SKM-1 (cell line): ENCODE results near the gene REXO1.
A peak's percentile ranks its signal among the peaks of the same experiment; 100 is the strongest.
"Not testable (repeated sequence)": the region's sequence is repeated elsewhere in the genome, so short reads cannot be mapped to it uniquely, and the experiment has no call there.

Source experiments
- DNase-seq: peaks from one replicate; lab custom pipeline; 2025; ENCODE audit not compliant: unreplicated experiment; lab: John Stamatoyannopoulos, UW

REXO1 gene, protein sequence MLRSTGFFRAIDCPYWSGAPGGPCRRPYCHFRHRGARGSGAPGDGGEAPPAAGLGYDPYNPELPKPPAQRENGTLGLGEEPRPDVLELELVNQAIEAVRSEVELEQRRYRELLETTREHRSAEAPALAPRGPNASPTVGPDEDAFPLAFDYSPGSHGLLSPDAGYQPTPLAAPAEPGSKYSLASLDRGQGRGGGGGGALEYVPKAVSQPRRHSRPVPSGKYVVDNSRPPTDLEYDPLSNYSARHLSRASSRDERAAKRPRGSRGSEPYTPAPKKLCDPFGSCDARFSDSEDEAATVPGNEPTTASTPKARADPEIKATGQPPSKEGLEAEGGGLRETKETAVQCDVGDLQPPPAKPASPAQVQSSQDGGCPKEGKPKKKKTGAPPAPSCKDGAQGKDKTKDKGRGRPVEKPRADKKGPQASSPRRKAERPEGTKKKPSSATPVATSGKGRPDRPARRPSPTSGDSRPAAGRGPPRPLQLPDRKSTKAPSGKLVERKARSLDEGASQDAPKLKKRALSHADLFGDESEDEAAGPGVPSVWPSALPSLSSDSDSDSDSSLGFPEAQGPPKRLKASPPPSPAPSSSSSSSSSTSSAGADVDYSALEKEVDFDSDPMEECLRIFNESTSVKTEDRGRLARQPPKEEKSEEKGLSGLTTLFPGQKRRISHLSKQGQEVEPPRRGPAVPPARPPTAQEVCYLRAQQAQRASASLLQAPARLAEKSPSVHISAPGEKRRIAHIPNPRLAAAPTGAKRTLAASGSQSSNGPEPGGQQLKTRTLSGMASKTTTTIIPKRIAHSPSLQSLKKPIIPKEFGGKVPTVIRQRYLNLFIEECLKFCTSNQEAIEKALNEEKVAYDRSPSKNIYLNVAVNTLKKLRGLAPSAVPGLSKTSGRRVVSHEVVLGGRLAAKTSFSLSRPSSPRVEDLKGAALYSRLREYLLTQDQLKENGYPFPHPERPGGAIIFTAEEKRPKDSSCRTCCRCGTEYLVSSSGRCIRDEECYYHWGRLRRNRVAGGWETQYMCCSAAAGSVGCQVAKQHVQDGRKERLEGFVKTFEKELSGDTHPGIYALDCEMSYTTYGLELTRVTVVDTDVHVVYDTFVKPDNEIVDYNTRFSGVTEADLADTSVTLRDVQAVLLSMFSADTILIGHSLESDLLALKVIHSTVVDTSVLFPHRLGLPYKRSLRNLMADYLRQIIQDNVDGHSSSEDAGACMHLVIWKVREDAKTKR

DNA sequence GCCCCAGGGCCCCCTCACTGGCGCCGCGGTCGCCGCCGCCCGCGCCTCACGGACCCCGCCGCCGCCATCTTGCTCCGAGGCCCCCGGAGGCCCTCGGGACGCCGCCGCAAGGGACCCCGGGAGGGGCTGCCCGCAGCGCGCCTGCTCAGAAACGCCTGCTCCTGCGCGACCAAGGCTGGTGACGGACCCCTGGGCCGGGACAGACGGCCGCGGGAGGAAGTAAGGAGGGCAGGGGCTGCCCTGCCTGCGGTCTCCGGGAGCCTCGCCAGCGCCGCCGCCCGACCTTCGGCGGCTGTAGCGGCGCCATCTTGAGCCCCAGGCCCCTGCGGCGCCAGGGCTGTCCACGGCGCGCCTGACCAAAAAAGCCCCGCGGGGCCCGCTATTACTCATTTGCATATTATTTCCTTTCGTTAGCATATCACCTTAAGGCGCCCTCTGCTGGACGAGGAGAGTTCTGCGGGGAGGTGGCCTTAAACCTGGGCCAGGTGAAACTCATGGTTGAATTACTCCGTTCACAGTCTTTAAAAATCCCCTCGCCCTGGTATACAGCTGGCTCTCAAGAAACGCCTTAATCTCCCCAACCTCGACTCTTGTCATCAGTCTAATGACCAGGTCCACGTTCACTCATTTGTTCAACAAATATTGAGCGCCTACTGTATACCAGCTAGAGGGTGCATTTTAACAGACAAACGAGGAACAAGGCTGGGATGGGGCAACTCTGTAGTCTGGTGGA lies at the start of gene REXO1:
REXO1 (minus strand) TSS at position 85 of the 733 bp plus-strand sequence. CDS start 125 bp downstream, outside the sequence.
- DNase-seq = peak; percentile 83

DNA sequence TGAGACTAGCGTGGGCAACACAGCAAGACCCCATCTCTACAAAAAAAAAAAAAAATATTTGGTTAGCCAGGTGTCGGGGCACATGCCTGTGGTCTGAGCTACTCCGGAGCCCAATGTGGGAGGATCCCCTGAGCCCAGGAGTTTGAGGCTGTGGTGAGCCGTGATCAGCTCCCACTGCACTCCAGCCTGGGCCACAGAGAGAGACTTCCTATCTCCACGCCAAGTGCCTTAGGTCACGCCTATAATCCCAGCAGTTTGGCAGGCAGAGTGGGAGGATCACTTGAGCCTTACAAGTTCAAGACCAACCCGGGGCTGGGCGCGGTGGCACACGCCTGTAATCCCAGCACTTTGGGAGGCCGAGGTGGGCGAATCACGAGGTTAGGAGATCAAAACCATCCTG lies 48.2 kb upstream of the REXO1 start:
- no peak for DNase-seq

DNA sequence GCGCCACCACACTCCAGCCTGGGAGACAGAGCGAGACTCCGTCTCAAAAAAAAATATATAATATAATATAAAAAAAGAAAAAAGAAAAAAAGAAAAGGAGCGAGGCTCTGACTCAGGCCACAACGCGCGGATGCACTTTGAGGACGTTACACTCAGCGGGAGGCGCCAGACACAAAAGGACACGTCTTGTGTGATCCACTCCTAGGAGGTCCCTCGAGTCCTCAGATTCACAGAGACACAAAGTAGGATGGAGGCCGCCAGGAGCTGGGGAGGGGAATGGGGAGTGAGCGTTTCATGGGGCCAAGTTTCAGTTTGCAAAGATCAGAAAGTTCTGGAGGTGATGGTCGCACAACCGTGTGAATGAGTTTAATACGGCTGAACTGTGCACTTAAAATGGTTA lies 45.5 kb upstream of the REXO1 start:
- DNase-seq = no peak

DNA sequence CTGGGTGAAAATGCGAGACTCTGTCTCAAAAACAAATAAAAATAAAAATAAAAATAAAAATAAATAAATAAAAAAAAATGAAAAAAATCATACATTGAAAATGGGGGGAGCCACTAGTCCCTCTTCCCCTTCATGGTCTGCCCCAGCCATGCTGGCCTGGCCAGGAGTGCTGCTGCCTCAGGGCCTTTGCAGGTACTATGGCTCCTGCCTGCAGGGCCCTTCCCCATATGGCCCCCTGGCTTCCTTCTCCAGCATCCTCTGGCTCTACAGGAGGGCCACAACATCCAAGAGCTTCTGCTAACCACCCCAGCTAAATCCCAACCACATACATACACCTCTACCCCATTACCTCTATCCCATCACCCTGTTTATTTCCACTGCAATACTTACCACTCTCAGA lies 41.6 kb upstream of the REXO1 start:
- no peak for DNase-seq

DNA sequence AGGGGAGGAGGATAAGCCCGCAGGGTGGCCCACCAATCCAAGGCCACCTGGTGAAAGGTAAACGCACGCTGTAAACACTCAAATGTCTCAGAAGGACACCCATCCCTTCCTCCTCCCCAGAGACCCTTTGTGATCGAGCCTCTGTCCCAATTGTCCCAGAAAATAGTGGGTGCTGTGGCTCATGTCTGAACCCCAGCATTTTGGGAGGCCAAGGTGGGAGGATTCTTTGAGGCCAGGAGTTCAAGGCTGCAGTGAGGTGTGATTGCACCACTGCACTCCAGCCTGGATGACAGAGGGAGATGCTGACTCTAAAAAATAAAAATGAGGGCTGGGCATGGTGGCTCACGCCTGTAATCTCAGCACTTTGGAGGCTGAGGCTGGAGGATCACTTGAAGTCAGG lies 40.1 kb upstream of the REXO1 start:
- no peak for DNase-seq

DNA sequence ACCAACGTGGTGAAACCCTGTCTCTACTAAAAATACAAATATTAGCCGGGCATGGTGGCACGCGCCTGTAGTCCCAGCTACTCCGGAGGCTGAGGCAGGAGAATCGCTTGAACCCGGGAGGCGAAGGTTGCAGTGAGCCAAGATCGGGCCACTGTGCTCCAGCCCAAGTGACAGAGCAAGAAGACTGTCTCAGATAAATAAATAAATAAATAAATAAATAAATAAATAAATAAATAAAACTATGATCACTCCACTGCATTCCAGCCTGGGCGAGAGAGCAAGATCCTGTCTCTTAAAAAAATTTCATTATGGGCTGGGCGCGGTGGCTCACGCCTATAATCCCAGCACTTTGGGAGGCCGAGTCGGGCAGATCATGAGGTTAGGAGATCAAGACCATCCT lies 38.1 kb upstream of the REXO1 start:
- not testable (repeated sequence) for DNase-seq

DNA sequence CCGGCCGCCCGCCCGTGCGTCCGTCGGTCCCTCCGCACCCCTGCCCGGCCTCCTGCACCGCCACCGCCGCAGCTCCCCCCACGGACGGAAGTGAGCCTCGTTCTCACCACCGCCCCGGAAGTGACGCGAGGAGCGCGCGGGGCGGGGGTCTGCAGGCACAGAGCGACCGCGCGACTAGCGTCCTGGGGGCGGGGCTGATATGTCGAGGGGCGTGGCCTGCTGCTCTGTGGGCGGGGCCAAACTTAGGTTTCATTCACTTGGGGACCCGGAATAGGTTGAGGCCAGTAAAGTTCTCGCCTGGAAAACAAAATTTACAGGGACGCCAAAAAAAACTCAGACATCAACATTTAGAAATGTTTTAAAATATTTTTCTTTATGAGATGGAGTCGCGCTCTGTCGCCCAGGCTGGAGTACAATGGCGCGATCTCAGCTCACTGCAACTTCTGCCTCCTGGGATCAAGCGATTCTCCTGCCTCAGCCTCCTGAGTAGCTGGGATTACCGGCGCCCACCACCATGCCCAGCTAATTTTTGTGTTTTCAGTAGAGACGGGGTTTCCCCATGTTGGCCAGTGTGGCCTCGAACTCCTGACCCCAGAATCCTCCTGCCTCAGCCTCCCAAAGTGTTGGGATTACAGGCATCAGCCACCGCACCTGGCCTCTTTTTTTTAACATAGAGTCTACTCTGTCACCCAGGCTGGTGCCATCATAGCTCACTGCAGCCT lies 37.3 kb upstream of the REXO1 start, which contains the start of gene ABHD17A:
ABHD17A (minus strand) TSS at position 99 of the 722 bp plus-strand sequence. CDS start 3,930 bp downstream, outside the sequence.
- peak; percentile 82 for DNase-seq

DNA sequence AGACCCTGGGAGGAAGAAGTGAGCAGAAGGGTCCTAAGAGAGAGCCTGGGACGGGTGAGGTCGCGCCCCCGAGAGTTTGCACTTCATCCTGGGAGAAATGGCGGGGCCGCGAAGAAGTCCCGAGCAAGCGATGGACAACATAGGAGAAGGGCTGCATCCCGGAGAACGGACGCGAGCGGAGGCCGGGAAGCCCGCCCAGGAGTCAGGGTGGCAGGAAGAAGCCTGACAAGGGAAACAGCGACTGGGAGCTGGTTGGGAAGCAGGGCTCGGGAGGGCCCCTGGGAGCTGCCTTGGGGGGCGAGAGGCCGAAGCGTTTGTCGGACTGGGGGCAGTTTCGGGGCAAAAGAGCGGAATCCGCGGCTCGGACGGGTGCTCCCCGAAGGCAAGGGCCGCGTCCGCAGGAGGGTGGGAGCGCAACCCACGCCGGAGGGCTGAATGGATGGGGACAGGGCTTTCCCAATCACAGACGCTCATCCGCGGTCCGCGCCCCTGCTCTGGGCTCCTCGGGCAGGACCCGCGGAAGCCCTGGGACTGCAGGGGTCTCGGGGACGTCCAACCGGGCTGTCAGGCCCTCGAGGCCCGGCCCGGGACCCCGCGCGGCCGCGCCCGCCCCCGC lies 36.5 kb upstream of the REXO1 start:
- no peak for DNase-seq

DNA sequence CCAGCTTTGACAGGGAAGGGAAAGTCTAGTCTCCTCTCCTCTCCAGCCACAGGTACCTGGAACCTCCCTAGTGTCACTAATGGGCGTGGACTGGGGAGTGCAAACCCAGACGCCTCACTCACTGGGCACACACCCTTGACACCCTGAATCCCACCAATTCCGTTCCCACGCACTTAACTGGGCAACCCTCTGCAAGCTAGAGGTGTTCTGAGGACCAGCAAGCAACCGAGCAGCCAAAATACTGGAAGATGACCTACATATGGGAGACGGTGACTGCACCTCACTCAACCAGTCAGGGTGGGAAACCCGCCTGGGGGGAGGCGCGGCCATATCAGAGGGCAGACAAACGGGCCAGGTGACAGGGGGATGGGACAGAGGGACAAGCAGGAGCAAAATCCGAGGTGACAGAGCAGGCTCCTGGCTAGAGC lies 36.0 kb upstream of the REXO1 start:
- no peak for DNase-seq

DNA sequence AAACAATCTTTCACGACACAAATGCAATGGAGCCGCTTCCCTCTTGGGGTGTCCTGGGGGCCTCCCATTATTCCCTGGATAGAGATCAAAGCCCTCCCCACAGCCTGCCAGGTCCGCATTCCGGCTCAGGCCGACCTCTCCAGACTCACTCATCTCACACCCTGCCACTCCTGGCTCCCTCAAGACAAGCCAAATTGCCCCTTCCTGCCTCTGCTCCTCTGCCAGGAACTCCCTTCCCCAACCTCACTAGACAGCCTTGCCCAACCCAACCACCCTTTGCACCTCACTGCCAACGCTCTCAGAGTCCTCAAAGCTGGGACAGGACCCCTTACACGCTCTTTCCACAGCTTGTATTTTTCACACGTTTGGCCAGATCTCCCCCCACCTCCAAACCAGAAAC lies 35.5 kb upstream of the REXO1 start:
- no peak for DNase-seq

DNA sequence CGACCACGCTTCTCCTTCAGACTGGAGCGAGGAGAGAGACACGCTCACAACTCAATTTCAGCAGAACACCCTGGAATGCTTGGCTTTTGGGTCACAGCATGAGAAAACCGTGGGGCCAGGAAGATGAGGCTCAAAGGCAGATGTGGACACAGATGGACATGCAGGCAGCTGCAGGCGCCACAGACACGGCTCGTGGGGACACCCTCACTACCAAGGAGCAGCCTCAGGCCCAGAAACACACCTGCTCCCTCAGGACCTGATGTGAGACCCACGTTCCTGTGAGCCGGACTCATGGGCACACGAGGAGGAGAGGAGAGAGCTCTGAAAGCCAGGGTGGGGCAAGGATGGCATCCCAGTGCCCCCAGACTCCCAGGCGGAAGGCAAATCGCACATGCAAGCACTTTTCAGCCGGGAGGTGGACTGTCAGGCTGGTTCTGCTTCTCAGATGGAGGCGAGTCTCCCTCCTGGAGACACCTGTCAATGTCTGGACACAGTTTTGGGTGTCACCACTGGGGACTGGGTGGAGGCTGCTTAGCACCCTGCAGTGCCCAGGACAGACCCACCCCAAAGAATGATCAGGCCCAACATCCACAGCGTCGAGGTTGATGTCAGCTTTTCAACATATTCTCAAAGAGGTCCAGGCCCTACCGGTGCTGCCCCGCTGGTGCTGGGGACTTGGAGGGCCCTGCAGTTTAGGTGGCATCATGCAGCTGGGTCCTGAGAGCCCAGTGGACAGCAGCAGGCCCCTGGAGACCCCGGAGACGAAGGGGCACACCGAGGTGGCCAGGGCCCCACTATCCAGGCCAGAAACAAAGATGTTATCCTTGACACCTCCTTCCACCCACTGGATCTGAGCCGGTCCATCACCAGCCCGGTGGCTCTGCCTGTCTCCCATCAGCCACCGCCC lies 34.8 kb upstream of the REXO1 start:
- no peak for DNase-seq

DNA sequence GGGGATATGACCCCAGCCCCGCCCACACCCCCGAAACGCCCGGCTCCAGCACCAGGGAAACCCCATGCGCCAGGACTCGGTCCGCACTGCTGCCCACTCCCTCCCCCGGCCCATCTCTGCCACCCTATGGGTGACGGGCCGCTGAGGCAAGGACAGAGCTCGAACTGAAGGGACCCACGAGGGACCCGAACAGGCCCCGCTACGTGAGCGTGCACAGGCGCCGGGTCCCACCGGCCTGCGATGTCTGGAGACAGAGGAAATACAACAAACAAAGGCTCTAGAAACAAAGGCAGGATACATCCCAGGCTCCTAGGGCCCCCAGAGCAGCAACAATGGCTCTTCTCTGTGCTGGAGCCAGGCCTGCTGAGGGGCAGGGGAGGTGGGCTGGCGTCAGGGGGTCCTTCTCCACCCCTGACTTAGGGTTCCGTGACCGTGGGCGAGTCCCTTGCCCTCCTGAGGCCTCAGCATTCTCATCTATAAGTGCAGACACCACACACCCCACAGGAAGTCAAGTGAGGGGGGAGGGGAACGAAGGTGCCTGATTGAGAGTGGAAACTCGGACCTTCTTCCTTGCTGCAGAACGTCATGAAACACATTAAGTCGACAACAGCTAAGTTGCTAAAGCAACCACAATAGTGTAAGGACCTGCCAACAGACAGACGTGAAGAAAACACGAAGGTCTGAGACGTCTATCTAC lies 34.0 kb upstream of the REXO1 start:
- DNase-seq = no peak

DNA sequence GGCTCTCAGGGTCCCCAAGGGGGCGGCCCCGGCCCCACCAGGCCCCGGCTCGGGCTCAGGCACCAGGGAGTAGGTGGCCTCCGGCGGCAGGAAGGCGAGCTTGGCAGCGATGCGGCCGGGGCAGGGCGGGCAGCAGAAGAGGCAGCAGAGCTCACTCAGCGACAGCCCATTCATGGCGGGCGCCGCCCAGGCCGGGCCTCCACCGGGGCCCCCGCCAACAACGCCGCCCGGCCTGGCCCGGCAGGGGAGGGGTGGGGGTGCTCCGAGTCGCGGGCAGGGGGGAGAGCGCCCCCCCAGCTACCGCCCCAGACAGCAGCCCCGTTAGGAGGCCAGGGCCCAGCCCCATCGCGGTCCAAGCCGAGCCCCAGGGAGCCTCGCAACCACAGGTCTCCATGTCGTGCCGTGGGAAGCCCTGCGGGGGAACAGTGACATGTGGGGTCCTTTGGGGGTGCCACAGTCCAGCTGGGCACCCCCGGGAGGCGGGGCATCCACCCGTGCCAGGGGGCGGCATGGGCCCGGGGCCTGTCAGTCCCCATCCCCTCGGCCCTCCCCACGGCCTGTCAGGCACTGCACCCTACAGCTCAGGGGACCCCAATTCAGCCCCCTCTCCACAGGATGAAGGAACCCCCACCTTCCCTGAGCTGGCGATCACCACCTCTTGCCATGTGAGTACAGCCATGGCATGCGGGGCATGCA lies 33.3 kb upstream of the REXO1 start:
- not testable (repeated sequence) for DNase-seq

DNA sequence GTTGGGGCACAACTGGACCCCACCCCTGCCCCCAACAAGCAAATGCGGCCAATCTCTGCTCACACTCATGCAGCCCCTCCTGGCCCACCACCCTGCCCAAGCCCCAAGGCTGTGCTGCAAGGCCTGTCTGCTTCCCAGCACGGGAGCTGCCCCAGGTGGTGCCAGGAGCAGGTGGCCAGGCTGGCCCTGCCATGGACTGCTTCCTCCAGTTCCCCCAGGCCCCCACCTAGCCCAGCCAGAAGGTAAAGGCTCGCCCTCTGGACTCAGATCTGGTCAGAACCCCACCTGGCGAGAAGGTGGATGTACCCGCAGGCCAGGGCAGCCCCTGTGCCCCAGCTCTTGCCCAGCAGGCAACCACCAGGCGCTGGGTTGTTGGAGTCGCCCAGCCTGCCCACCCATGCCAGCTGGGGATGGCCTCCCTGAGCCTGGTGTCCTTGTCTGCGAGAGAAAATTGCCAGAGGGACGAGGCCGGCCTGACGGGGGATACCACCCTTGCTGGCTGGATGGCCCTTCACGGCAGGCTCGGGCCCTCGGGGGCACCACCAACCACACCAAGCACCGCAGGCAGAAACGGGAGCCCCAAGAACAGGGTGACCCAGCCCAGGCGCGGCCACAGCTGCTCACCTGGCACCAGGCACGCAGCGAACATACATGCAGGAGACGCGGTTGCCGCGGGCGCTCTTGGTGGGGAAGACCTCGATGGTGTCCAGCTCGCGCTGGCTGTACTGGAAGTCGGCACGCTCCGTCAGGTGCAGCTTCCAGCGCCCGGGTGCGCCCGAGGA lies 32.5 kb upstream of the REXO1 start:
- DNase-seq = no peak

DNA sequence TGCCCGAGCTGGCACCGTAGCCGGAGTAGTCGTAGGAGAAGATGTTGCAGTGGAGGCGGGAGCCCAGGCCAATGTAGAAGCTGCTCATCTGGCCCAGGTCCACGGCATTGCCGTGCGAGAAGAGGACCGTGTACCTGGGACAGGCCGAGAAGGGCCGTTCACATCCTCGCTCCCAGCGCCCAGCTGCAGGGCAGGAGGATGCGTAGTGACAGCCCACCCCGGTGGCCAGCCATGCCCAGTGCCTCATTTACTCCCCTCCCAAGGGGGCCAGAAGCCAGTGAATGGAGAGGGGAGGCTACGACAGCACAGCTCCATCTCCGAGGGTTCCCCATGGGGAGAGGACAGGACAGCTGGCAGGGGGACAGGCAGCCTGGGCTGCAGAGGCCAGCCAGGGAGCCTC lies 31.7 kb upstream of the REXO1 start:
- DNase-seq = not testable (repeated sequence)

DNA sequence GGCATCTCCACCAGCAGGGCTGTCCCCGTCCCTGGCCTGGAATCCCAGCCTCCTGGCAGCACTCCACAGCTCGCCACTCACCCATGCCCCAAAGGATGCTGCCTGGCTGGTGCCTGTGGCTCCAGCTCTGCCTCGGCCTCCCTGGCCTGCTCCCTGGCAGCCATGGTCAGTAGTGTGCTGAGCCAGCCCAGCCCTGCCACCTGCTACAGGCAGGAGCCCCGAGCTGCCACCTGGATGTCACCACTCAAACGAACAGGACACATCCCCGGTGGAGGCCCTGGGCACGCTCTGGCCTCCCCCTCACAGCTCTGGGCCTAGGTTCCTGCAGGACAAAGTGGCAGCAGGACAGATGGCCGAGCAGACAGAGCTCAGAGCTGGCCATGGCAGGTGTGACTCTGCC lies 30.3 kb upstream of the REXO1 start:
- not testable (repeated sequence) for DNase-seq
